Stimulated activated CD4-positive, alpha-beta T cell treated with anti-CD3 and anti-CD28 coated beads, Interleukin-1b, Interleukin-23, amount 100 ng/mL, for 48 hours (primary cell): ENCODE measurements around the gene LDHAL6B.

Experiments used
- DNase-seq: peaks from one replicate; pipeline ENCODE4 v3.0.0-alpha.2; 2020

Gene LDHAL6B

GRCh38 chr15:59255680-59256336 lies 49.2 kb downstream of the LDHAL6B start:
- DNase-seq = peak; percentile 29

GRCh38 chr15:59256482-59256881 lies 49.8 kb downstream of the LDHAL6B start:
- DNase-seq = no peak

- DNase-seq = no peak
Observed at GRCh38 chr15:59257140-59257539, 50.5 kb downstream of the LDHAL6B start.
